Suprapubic skin (tissue), 4 donors: Measurements from ENCODE around the gene PKM. TPM values are rescaled to one million over a fixed set of nuclear protein-coding genes. Genes with fewer than 3 reads are reported as not detected.
A peak's percentile ranks its signal among the peaks of the same experiment; 100 is the strongest.

Experiments
- DNase-seq, 2 donors: peaks; one replicate each; pipeline ENCODE4 v3.0.0-alpha.2; 2019; ENCODE audit warnings: low spot score in 2 of 2
- H3K27ac ChIP-seq: fragments of 200-600 bp; sonication (generic); one replicate; pipeline ENCODE4 v1.5.1; 2019
- H3K27me3 ChIP-seq: fragments of 200-600 bp; sonication (generic); one replicate; pipeline ENCODE4 v1.5.1; 2019
- H3K36me3 ChIP-seq: fragments of 200-600 bp; sonication (generic); one replicate; pipeline ENCODE4 v1.5.1; 2019
- H3K4me1 ChIP-seq: fragments of 200-600 bp; sonication (generic); one replicate; pipeline ENCODE4 v1.5.1; 2019
- H3K4me3 ChIP-seq: fragments of 200-600 bp; sonication (generic); one replicate; pipeline ENCODE4 v1.5.1; 2019; ENCODE audit warnings: mild to moderate bottlenecking
- H3K9me3 ChIP-seq: fragments of 200-600 bp; sonication (generic); one replicate; pipeline ENCODE4 v1.5.1; 2019
- EP300 ChIP-seq: sonication (generic); formaldehyde crosslinking; IDR thresholded peaks from one replicate; pipeline ENCODE4 v1.6.1; 2017; ENCODE audit warnings: antibody characterized with exemption
- POLR2A ChIP-seq, 2 donors: fragments of 450-650 bp; IDR thresholded peaks; one replicate each; pipeline ENCODE4 v1.6.1; 2017; ENCODE audit warnings: antibody characterized with exemption in 2 of 2, mild to moderate bottlenecking in 2 of 2, moderate library complexity in 2 of 2
- POLR2AphosphoS5 ChIP-seq, 3 donors: sonication (generic); formaldehyde crosslinking; IDR thresholded peaks; one replicate each; pipeline ENCODE4 v1.6.1; 2017; ENCODE audit warnings: antibody characterized with exemption in 3 of 3
- WGBS: methylation state at CpG from one replicate; pipeline ENCODE4 v1.1.5; 2018; 5-methylcytosine and 5-hydroxymethylcytosine counted together
- total RNA-seq, 4 donors: library from RNA; depleted of rRNA; stranded (reverse); fragments of >200 nt; gene quantifications; one replicate each; pipeline ENCODE4 v1.1.0, GENCODE V29; 2016
- TF ChIP-seq, protein P1 (sequence below), 2 donors: fragments of 200-600 bp in 1 of 2; fragments of 450-650 bp in 1 of 2; sonication (generic) in 1 of 2; IDR thresholded peaks; one replicate each; pipeline ENCODE4 v1.5.1; 2016 to 2019; ENCODE audit warnings: antibody characterized with exemption in 2 of 2, mild to moderate bottlenecking in 1 of 2, moderate library complexity in 1 of 2

The PKM gene
- total RNA-seq, 4 donors from 2014 or later = 294 to 522 (median 411) TPM

DNA sequence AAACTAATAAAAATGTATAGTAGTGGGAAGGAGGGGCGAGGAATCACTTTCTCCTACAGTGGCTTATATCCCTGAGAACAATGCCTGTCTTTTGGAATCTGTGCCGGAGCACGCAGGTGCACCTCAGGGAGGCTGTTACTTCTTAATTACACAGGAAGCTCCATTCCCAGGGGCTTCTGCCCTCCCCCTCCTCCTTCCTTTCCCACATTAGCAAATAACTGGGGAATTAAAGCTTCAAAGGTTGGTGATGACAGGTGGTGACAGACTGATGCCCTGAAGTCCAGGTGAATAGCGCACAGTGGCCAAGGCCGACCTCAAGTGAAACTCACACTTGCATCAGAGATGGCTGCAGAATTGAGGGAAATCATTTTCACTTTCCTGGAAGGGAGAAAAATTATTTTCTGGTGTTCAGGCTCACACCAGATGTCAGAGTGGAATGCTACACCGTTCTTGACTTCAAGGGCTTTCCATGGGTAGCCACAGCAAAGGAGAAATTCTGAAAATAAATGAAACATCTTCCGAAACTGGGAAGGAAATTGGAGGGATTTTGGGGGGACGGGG is 37.1 kb downstream of the PKM start:
- H3K27ac ChIP-seq = no peak overlapping the region
- WGBS = 76% methylated on average over 8 of the region's 8 CpGs

DNA sequence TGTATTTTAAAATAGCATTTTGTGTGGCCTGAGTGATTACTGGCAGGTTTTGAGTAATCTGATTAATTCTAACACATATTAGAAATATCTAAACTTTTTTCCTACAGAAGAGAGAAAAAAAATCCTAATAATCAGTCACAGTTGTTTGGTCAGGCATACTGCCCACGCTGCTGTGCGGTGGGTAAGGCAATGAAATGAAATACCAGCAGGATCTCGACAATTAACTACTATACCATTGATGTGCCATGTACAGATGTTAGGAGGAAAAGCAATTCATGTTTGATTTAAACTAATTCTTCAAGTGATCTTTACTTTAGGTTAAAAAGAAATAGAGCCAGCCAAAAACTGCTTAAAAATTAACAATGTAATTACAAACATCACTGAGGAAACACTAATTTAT is 38.6 kb downstream of the PKM start:
- no peaks in the 10 kb centered on the region for H3K9me3 ChIP-seq
- TF ChIP-seq EP300 (no peak), POLR2A (IDR thresholded peaks at IDR 0.05) (no peak), POLR2AphosphoS5 (IDR thresholded peaks at IDR 0.05) (no peak)
- TF ChIP-seq, protein P1, sequence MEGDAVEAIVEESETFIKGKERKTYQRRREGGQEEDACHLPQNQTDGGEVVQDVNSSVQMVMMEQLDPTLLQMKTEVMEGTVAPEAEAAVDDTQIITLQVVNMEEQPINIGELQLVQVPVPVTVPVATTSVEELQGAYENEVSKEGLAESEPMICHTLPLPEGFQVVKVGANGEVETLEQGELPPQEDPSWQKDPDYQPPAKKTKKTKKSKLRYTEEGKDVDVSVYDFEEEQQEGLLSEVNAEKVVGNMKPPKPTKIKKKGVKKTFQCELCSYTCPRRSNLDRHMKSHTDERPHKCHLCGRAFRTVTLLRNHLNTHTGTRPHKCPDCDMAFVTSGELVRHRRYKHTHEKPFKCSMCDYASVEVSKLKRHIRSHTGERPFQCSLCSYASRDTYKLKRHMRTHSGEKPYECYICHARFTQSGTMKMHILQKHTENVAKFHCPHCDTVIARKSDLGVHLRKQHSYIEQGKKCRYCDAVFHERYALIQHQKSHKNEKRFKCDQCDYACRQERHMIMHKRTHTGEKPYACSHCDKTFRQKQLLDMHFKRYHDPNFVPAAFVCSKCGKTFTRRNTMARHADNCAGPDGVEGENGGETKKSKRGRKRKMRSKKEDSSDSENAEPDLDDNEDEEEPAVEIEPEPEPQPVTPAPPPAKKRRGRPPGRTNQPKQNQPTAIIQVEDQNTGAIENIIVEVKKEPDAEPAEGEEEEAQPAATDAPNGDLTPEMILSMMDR (IDR thresholded peaks at IDR 0.05) = no peak
- no peak overlapping the region for H3K27ac ChIP-seq
- H3K36me3 ChIP-seq = no peaks in the 10 kb centered on the region
- WGBS = 61% methylated on average over 3 of the region's 3 CpGs
- no peak overlapping the region for H3K4me3 ChIP-seq
- no peak for DNase-seq
- H3K4me1 ChIP-seq = peaks cover 12% of the 10 kb centered on the region
- no peaks in the 10 kb centered on the region for H3K27me3 ChIP-seq

More for the DNA sequence above, 37.1 kb downstream of the PKM start:
- H3K27me3 ChIP-seq = no peaks in the 10 kb centered on the region
- peaks cover 19% of the 10 kb centered on the region for H3K4me1 ChIP-seq
- DNase-seq = no peak
- TF ChIP-seq EP300 (no peak), POLR2AphosphoS5 (IDR thresholded peaks at IDR 0.05) (no peak), POLR2A (IDR thresholded peaks at IDR 0.05) (no peak)
- TF ChIP-seq, protein P1 (IDR thresholded peaks at IDR 0.05) = no peak
- no peak overlapping the region for H3K4me3 ChIP-seq
- no peaks in the 10 kb centered on the region for H3K9me3 ChIP-seq
- H3K36me3 ChIP-seq = peaks cover 4% of the 10 kb centered on the region

DNA sequence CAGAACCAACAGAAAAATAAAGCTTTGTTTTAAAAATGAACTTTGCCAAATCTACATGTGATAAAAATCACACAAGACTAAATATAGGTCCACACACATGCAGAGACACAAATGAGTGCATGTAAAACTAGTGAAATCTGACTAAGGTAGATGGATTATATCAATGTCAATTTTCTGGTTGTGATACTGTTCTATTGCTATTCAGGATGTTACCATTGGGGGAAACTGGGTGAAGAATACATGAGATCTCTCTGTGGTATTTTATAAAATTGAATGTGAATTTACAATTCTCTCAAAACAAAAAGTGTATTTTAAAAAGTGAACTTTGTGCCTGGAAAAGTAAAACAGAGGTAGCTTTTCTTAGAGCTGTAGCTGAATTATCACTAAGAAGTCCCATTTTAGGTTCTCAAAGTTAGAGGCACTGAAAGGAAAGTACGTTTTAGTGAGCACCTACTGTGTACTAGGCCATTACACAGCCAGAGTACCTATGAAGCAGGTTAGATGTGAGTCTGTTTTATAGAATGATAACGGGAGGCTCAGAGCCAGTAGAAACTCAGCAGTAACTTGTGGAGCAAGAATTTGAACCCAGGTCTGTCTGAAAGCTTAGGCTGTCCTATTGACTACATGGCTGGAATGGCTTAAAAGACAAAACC is 41.6 kb downstream of the PKM start:
- Histone ChIP-seq H3K4me3 (no peak overlapping the region), H3K36me3 (no peaks in the 10 kb centered on the region), H3K27ac (no peak overlapping the region), H3K9me3 (no peaks in the 10 kb centered on the region), H3K27me3 (no peaks in the 10 kb centered on the region), H3K4me1 (peaks cover 3% of the 10 kb centered on the region)
- DNase-seq = no peak
- WGBS = 91% methylated on average over 2 of the region's 2 CpGs
- no peak for TF ChIP-seq EP300
- TF ChIP-seq, protein P1 (IDR thresholded peaks at IDR 0.05) = no peak
- TF ChIP-seq POLR2AphosphoS5 (IDR thresholded peaks at IDR 0.05) = no peak
- TF ChIP-seq POLR2A (IDR thresholded peaks at IDR 0.05) = no peak

DNA sequence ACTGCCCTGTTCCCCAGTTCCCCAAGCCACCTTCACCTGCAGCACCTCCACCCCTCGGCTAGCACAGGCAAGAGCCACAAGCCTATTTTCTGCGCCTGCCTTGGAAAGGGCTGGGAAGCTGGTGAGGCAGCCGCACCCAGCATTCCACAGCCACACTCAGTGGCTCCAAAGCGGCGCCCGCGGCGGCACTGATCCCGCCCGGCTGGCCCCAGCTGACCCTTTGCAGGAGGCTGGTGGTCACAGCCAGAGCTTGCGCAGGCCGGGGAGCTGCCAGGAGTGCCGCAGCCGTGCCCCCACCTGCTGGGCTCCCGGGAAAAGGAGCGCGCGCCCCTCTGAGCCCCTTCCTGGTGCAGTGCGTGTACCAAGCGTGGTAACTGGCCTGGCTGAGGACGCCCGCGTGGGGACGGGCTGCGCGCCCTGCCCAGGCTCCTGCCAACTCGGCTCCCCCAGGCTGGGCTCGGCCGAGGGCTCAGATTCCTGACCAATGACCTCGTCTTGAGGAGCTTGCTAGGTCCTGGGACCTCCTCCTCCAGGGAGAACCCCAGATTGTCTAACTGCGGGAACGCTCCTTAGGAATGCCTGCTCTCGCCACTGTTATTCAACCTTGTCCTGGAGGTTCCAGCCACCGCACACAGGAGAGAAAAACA is 46.7 kb downstream of the PKM start:
- Histone ChIP-seq H3K9me3 (no peaks in the 10 kb centered on the region), H3K36me3 (no peaks in the 10 kb centered on the region), H3K27ac (no peak overlapping the region), H3K4me3 (peak overlapping the region; percentile 37), H3K4me1 (peaks cover 25% of the 10 kb centered on the region), H3K27me3 (no peaks in the 10 kb centered on the region)
- WGBS = 22% methylated on average over 6 of the region's 34 CpGs
- TF ChIP-seq POLR2A (IDR thresholded peaks at IDR 0.05) (no peak), EP300 (no peak), POLR2AphosphoS5 (IDR thresholded peaks at IDR 0.05) (no peak)
- TF ChIP-seq, protein P1 (IDR thresholded peaks at IDR 0.05) = no peak
- DNase-seq = peak; percentile 61 to 66

DNA sequence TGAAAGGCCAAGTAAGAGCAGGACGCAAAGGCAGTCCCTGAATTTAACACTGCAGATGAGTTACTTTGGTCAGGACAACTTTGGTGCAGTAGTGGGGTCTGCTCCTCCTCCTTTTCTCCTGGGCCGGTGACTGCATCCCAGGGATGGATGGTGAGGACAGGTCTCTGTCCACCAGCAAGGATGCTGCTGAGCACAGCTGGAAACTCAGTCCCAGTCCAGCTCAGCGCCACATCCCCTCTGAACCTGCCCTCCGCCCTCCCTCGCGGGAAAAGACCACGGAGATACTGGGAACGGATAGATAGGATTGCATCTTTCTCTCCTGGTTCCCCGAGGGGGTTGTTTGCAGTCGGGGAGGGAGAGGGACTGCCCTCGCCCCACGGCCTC is 47.2 kb downstream of the PKM start:
- H3K27me3 ChIP-seq = no peaks in the 10 kb centered on the region
- H3K4me3 ChIP-seq = peak overlapping the region; percentile 37
- H3K36me3 ChIP-seq = no peaks in the 10 kb centered on the region
- DNase-seq = peak; percentile 15 to 59
- 29% methylated on average over 10 of the region's 12 CpGs for WGBS
- no peak overlapping the region for H3K27ac ChIP-seq
- peaks cover 27% of the 10 kb centered on the region for H3K4me1 ChIP-seq
- TF ChIP-seq POLR2A (IDR thresholded peaks at IDR 0.05) = no peak
- TF ChIP-seq EP300 = no peak
- TF ChIP-seq, protein P1 (IDR thresholded peaks at IDR 0.05) = no peak
- TF ChIP-seq POLR2AphosphoS5 (IDR thresholded peaks at IDR 0.05) = no peak
- no peaks in the 10 kb centered on the region for H3K9me3 ChIP-seq
